Stimulated activated naive CD8-positive, alpha-beta T cell treated with anti-CD3 and anti-CD28 coated beads, Interleukin-15, Interleukin-2, amounts not matched to agents 100 ng/mL and 50 ng/mL, for 24 hours (primary cell): ENCODE data around the gene XRCC6.
"Not testable (repeated sequence)": the region's sequence is repeated elsewhere in the genome, so short reads cannot be mapped to it uniquely, and the experiment has no call there.

Source experiments
- H3K27ac Mint-ChIP-seq: one replicate; pipeline ENCODE4 v1.8.0; 2021; ENCODE audit warnings: mild to moderate bottlenecking, mixed read lengths
- H3K27me3 Mint-ChIP-seq: one replicate; pipeline ENCODE4 v1.8.0; 2021; ENCODE audit warnings: mixed read lengths
- H3K36me3 Mint-ChIP-seq: one replicate; pipeline ENCODE4 v1.8.0; 2021; ENCODE audit warnings: low read depth, mixed read lengths
- H3K4me1 Mint-ChIP-seq: one replicate; pipeline ENCODE4 v1.8.0; 2021; ENCODE audit warnings: low read depth, mixed read lengths
- H3K4me3 Mint-ChIP-seq: one replicate; pipeline ENCODE4 v1.8.0; 2021; ENCODE audit warnings: mild to moderate bottlenecking, mixed read lengths
- H3K9me3 Mint-ChIP-seq: one replicate; pipeline ENCODE4 v1.8.0; 2021; ENCODE audit warnings: mixed read lengths

The XRCC6 gene

GRCh38 chr22:41620589-41621098 lies 451 bp upstream of the XRCC6 start, which contains the start of gene DESI1:
Gene DESI1 (minus strand): TSS chr22:41621043. CDS start chr22:41620839, 204 bp downstream.
- peak within 1 kb of the TSS; percentile 100 for H3K27ac Mint-ChIP-seq
- no peaks in the 10 kb centered on the region for H3K9me3 Mint-ChIP-seq
- H3K36me3 Mint-ChIP-seq = peaks cover 47% of the 10 kb centered on the region

GRCh38 chr22:41621911-41622179 lies 750 bp downstream of the XRCC6 start:
- H3K27me3 Mint-ChIP-seq = no peaks in the 10 kb centered on the region
- peaks cover 50% of the 10 kb centered on the region for H3K4me1 Mint-ChIP-seq
- peaks cover 45% of the 10 kb centered on the region for H3K36me3 Mint-ChIP-seq

More at GRCh38 chr22:41620589-41621098, 451 bp upstream of the XRCC6 start, which contains the start of gene DESI1:
- no peaks in the 10 kb centered on the region for H3K27me3 Mint-ChIP-seq
- H3K4me3 Mint-ChIP-seq = peak within 1 kb of the TSS; percentile 99
- peaks cover 56% of the 10 kb centered on the region for H3K4me1 Mint-ChIP-seq

GRCh38 chr22:41625577-41625976 lies 4.5 kb downstream of the XRCC6 start:
- no peak overlapping the region for H3K27ac Mint-ChIP-seq
- peaks cover 57% of the 10 kb centered on the region for H3K36me3 Mint-ChIP-seq
- no peak overlapping the region for H3K4me3 Mint-ChIP-seq
- no peaks in the 10 kb centered on the region for H3K9me3 Mint-ChIP-seq
- no peaks in the 10 kb centered on the region for H3K27me3 Mint-ChIP-seq
- H3K4me1 Mint-ChIP-seq = peaks cover 26% of the 10 kb centered on the region

More at GRCh38 chr22:41621911-41622179, 750 bp downstream of the XRCC6 start:
- no peaks in the 10 kb centered on the region for H3K9me3 Mint-ChIP-seq
- peak overlapping the region; percentile 99 for H3K4me3 Mint-ChIP-seq
- H3K27ac Mint-ChIP-seq = peak overlapping the region; percentile 100

- H3K36me3 Mint-ChIP-seq = peaks cover 78% of the 10 kb centered on the region
These were observed 10.0 kb downstream of the XRCC6 start for GRCh38 chr22:41631115-41631514.

GRCh38 chr22:41631615-41632014 lies 10.5 kb downstream of the XRCC6 start:
- not testable (repeated sequence) for H3K4me1 Mint-ChIP-seq, H3K27ac Mint-ChIP-seq, H3K4me3 Mint-ChIP-seq, H3K27me3 Mint-ChIP-seq, H3K9me3 Mint-ChIP-seq
- H3K36me3 Mint-ChIP-seq = peaks cover 83% of the 10 kb centered on the region

More at GRCh38 chr22:41631115-41631514, 10.0 kb downstream of the XRCC6 start:
- not testable (repeated sequence) for H3K9me3 Mint-ChIP-seq, H3K27me3 Mint-ChIP-seq, H3K27ac Mint-ChIP-seq, H3K4me1 Mint-ChIP-seq, H3K4me3 Mint-ChIP-seq

GRCh38 chr22:41634610-41635009 lies 13.5 kb downstream of the XRCC6 start:
- not testable (repeated sequence) for H3K27me3 Mint-ChIP-seq, H3K4me1 Mint-ChIP-seq, H3K27ac Mint-ChIP-seq, H3K9me3 Mint-ChIP-seq, H3K4me3 Mint-ChIP-seq
- H3K36me3 Mint-ChIP-seq = peaks cover 73% of the 10 kb centered on the region

- no peaks in the 10 kb centered on the region for H3K4me1 Mint-ChIP-seq
- no peaks in the 10 kb centered on the region for H3K27me3 Mint-ChIP-seq
- no peaks in the 10 kb centered on the region for H3K9me3 Mint-ChIP-seq
- no peak overlapping the region for H3K4me3 Mint-ChIP-seq
- H3K27ac Mint-ChIP-seq = no peak overlapping the region
- H3K36me3 Mint-ChIP-seq = peaks cover 71% of the 10 kb centered on the region
These were observed 15.4 kb downstream of the XRCC6 start for GRCh38 chr22:41636467-41636866.

GRCh38 chr22:41637623-41638022 lies 16.5 kb downstream of the XRCC6 start:
- not testable (repeated sequence) for H3K4me3 Mint-ChIP-seq, H3K4me1 Mint-ChIP-seq, H3K27ac Mint-ChIP-seq, H3K27me3 Mint-ChIP-seq, H3K9me3 Mint-ChIP-seq
- H3K36me3 Mint-ChIP-seq = peaks cover 73% of the 10 kb centered on the region

- H3K27me3 Mint-ChIP-seq = no peaks in the 10 kb centered on the region
- H3K4me3 Mint-ChIP-seq = no peak overlapping the region
- peaks cover 76% of the 10 kb centered on the region for H3K36me3 Mint-ChIP-seq
- no peaks in the 10 kb centered on the region for H3K9me3 Mint-ChIP-seq
- peaks cover 7% of the 10 kb centered on the region for H3K4me1 Mint-ChIP-seq
- no peak overlapping the region for H3K27ac Mint-ChIP-seq
These were observed 17.0 kb downstream of the XRCC6 start for GRCh38 chr22:41638124-41638523.

- H3K9me3 Mint-ChIP-seq = no peaks in the 10 kb centered on the region
- peaks cover 7% of the 10 kb centered on the region for H3K4me1 Mint-ChIP-seq
- no peak overlapping the region for H3K27ac Mint-ChIP-seq
- H3K27me3 Mint-ChIP-seq = no peaks in the 10 kb centered on the region
- H3K4me3 Mint-ChIP-seq = no peak overlapping the region
- peaks cover 70% of the 10 kb centered on the region for H3K36me3 Mint-ChIP-seq
These were observed 17.7 kb downstream of the XRCC6 start for GRCh38 chr22:41638748-41639147.

GRCh38 chr22:41641854-41642253 lies 20.8 kb downstream of the XRCC6 start:
- Mint-ChIP-seq H3K4me3 (no peak overlapping the region), H3K4me1 (peaks cover 7% of the 10 kb centered on the region), H3K36me3 (peaks cover 58% of the 10 kb centered on the region), H3K27me3 (no peaks in the 10 kb centered on the region), H3K27ac (no peak overlapping the region), H3K9me3 (no peaks in the 10 kb centered on the region)

- Mint-ChIP-seq H3K36me3 (peaks cover 53% of the 10 kb centered on the region), H3K9me3 (no peaks in the 10 kb centered on the region), H3K27me3 (no peaks in the 10 kb centered on the region), H3K4me1 (peaks cover 7% of the 10 kb centered on the region), H3K27ac (peak overlapping the region; percentile 21), H3K4me3 (no peak overlapping the region)
These were observed 21.4 kb downstream of the XRCC6 start for GRCh38 chr22:41642331-41643110.

GRCh38 chr22:41647771-41648170 lies 26.7 kb downstream of the XRCC6 start:
- Mint-ChIP-seq H3K27ac (peak overlapping the region; percentile 21), H3K27me3 (no peaks in the 10 kb centered on the region), H3K36me3 (peaks cover 53% of the 10 kb centered on the region), H3K9me3 (no peaks in the 10 kb centered on the region), H3K4me3 (no peak overlapping the region), H3K4me1 (peaks cover 15% of the 10 kb centered on the region)

- peaks cover 55% of the 10 kb centered on the region for H3K36me3 Mint-ChIP-seq
- no peaks in the 10 kb centered on the region for H3K9me3 Mint-ChIP-seq
- H3K4me1 Mint-ChIP-seq = peaks cover 14% of the 10 kb centered on the region
- H3K27ac Mint-ChIP-seq = peak overlapping the region; percentile 21
- H3K27me3 Mint-ChIP-seq = no peaks in the 10 kb centered on the region
- H3K4me3 Mint-ChIP-seq = no peak overlapping the region
These were observed 27.3 kb downstream of the XRCC6 start for GRCh38 chr22:41648432-41648831.

- Mint-ChIP-seq H3K27ac (no peak overlapping the region), H3K27me3 (no peaks in the 10 kb centered on the region), H3K4me3 (no peak overlapping the region), H3K36me3 (peaks cover 68% of the 10 kb centered on the region), H3K4me1 (peaks cover 14% of the 10 kb centered on the region), H3K9me3 (no peaks in the 10 kb centered on the region)
These were observed 29.1 kb downstream of the XRCC6 start for GRCh38 chr22:41650229-41650628.

GRCh38 chr22:41650821-41651220 lies 29.7 kb downstream of the XRCC6 start:
- Mint-ChIP-seq H3K36me3 (peaks cover 71% of the 10 kb centered on the region), H3K27me3 (no peaks in the 10 kb centered on the region), H3K9me3 (no peaks in the 10 kb centered on the region), H3K4me1 (peaks cover 14% of the 10 kb centered on the region), H3K4me3 (no peak overlapping the region), H3K27ac (no peak overlapping the region)
